Endodermal cell (in vitro differentiated cells): ENCODE results near the gene NR2C2AP. TPM values are rescaled to one million over a fixed set of nuclear protein-coding genes. Genes with fewer than 3 reads are reported as not detected.

ENCODE experiments used
- DNase-seq: peaks from one replicate; pipeline ENCODE4 v3.0.0-alpha.2; 2017
- H3K27ac ChIP-seq: 2 replicates; pipeline ENCODE4 v1.5.1; 2013; ENCODE audit warnings: mild to moderate bottlenecking, low read depth, low read length, moderate library complexity
- H3K27me3 ChIP-seq: 2 replicates; pipeline ENCODE4 v1.6.1; 2013; ENCODE audit warnings: mild to moderate bottlenecking, low read length, moderate library complexity; ENCODE audit not compliant: insufficient read depth, control insufficient read depth, poor library complexity, severe bottlenecking
- H3K36me3 ChIP-seq: 2 replicates; pipeline ENCODE4 v1.7.0; 2013; ENCODE audit warnings: mild to moderate bottlenecking, low read length, moderate library complexity; ENCODE audit not compliant: control insufficient read depth, insufficient read depth
- H3K4me1 ChIP-seq: one replicate; pipeline ENCODE4 v1.7.0; 2013; ENCODE audit warnings: low read length; ENCODE audit not compliant: control insufficient read depth, insufficient read depth
- H3K4me3 ChIP-seq: 2 replicates; pipeline ENCODE4 v1.5.1; 2013; ENCODE audit warnings: mild to moderate bottlenecking, low read length, moderate library complexity
- H3K9ac ChIP-seq: 2 replicates; pipeline ENCODE4 v1.6.1; 2013; ENCODE audit warnings: mild to moderate bottlenecking, low read length, moderate library complexity; ENCODE audit not compliant: poor library complexity, severe bottlenecking; ENCODE audit errors: extremely low read depth
- H3K9me3 ChIP-seq: 2 replicates; pipeline ENCODE4 v1.6.1; 2013; ENCODE audit warnings: mild to moderate bottlenecking, low read length, moderate library complexity; ENCODE audit not compliant: control insufficient read depth
- H3K27ac Mint-ChIP-seq: 2 replicates; pipeline ENCODE4 v1.8.0; 2020; ENCODE audit warnings: mixed read lengths
- H3K27me3 Mint-ChIP-seq: 2 replicates; pipeline ENCODE4 v1.8.0; 2021; ENCODE audit warnings: mild to moderate bottlenecking, mixed read lengths; ENCODE audit not compliant: insufficient read depth
- H3K36me3 Mint-ChIP-seq: 2 replicates; pipeline ENCODE4 v1.8.0; 2020; ENCODE audit warnings: low read depth, mixed read lengths
- H3K4me1 Mint-ChIP-seq: 2 replicates; pipeline ENCODE4 v1.8.0; 2020; ENCODE audit warnings: mixed read lengths
- H3K4me3 Mint-ChIP-seq: 2 replicates; pipeline ENCODE4 v1.8.0; 2020; ENCODE audit warnings: mild to moderate bottlenecking, moderate library complexity, mixed read lengths
- H3K9me3 Mint-ChIP-seq: 2 replicates; pipeline ENCODE4 v1.8.0; 2020; ENCODE audit warnings: mild to moderate bottlenecking, mixed read lengths
- CTCF ChIP-seq: fragments of 200-600 bp; sonication (generic); conservative IDR thresholded peaks from 2 replicates; pipeline ENCODE4 v1.5.0; 2021; ENCODE audit warnings: antibody characterized with exemption, mild to moderate bottlenecking
- WGBS, 2 experiments: methylation state at CpG; one replicate each; pipeline versions ENCODE4 v1.1.5 to v1.1.7; 2013; ENCODE audit warnings: missing lambda C conversion rate in 2 of 2, mixed read lengths in 1 of 2; ENCODE audit not compliant: insufficient coverage in 1 of 2, insufficient read length in 1 of 2; 5-methylcytosine and 5-hydroxymethylcytosine counted together
- total RNA-seq, 2 donors: library from RNA; stranded (reverse); fragmentation: NEBNext Ultra II Directional in 1 of 2; extraction: Animal tissue kit (Norgen Biotek cat#: 25700) in 1 of 2; gene quantifications; 2 replicates in 1 of 2; 3 replicates in 1 of 2; pipeline ENCODE4 v1.2.1, GENCODE V29; 2021

Gene NR2C2AP
- total RNA-seq, 2 donors from 2014 or later, result 14.7 to 17.2 TPM

GRCh38 chr19:19229701-19230100 is 26.5 kb upstream of the NR2C2AP start:
- no peak overlapping the region for H3K9ac ChIP-seq
- no peak overlapping the region for H3K27ac ChIP-seq
- no peak overlapping the region for H3K27ac Mint-ChIP-seq
- H3K9me3 ChIP-seq, result peaks cover 12% of the 10 kb centered on the region
- 87 to 88% methylated on average over 3 of the region's 3 CpGs for WGBS, 2 experiments
- no peaks in the 10 kb centered on the region for H3K4me1 ChIP-seq
- H3K4me3 ChIP-seq, result no peak overlapping the region
- no peak overlapping the region for H3K4me3 Mint-ChIP-seq
- peaks cover 16% of the 10 kb centered on the region for H3K9me3 Mint-ChIP-seq
- H3K27me3 Mint-ChIP-seq, result peaks cover 56% of the 10 kb centered on the region
- H3K27me3 ChIP-seq, result peaks cover 41% of the 10 kb centered on the region
- no peaks in the 10 kb centered on the region for H3K36me3 ChIP-seq
- H3K4me1 Mint-ChIP-seq, result no peaks in the 10 kb centered on the region
- no peak for DNase-seq
- H3K36me3 Mint-ChIP-seq, result no peaks in the 10 kb centered on the region
- TF ChIP-seq CTCF, result no peak

DNA sequence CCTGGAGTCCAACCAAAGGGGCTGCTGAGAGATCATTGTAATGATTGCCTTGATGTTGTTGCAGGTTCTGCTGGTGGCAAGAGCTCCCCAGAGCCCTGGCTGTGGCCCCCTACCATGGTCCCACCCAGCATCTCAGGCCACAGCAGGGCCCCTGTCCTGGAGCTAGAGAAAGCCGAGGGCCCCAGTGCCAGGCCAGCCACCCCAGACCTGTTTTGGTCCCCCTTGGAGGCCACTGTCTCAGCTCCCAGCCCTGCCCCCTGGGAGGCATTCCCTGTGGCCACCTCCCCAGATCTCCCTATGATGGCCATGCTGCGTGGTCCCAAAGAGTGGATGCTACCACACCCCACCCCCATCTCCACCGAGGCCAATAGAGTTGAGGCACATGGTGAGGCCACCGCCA is 24.0 kb upstream of the NR2C2AP start:
- peaks cover 54% of the 10 kb centered on the region for H3K27me3 ChIP-seq
- no peak overlapping the region for H3K27ac Mint-ChIP-seq
- no peaks in the 10 kb centered on the region for H3K4me1 ChIP-seq
- 87 to 100% methylated on average over 1 to 4 of the region's 4 CpGs for WGBS, 2 experiments
- no peak overlapping the region for H3K4me3 ChIP-seq
- H3K27ac ChIP-seq, result no peak overlapping the region
- H3K9me3 Mint-ChIP-seq, result no peaks in the 10 kb centered on the region
- no peaks in the 10 kb centered on the region for H3K4me1 Mint-ChIP-seq
- H3K27me3 Mint-ChIP-seq, result peaks cover 68% of the 10 kb centered on the region
- no peak overlapping the region for H3K4me3 Mint-ChIP-seq
- DNase-seq, result no peak
- H3K9me3 ChIP-seq, result no peaks in the 10 kb centered on the region
- no peak overlapping the region for H3K9ac ChIP-seq
- TF ChIP-seq CTCF, result no peak
- no peaks in the 10 kb centered on the region for H3K36me3 Mint-ChIP-seq
- H3K36me3 ChIP-seq, result no peaks in the 10 kb centered on the region

DNA sequence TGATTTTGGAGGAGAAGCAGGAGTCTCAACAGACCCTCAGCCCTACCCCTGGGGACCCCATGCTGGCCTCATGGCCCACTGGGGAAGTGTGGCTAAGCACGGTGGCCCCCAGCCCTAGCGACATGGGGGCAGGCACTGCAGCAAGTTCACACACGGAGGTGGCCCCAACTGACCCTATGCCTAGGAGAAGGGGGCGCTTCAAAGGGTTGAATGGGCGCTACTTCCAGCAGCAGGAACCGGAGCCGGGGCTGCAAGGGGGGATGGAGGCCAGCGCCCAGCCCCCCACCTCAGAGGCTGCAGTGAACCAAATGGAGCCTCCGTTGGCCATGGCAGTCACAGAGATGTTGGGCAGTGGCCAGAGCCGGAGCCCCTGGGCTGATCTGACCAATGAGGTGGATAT is 23.4 kb upstream of the NR2C2AP start:
- H3K4me3 Mint-ChIP-seq, result no peak overlapping the region
- TF ChIP-seq CTCF, result no peak
- peaks cover 54% of the 10 kb centered on the region for H3K27me3 ChIP-seq

More for the DNA sequence above, 23.4 kb upstream of the NR2C2AP start:
- Mint-ChIP-seq H3K27ac (no peak overlapping the region), H3K9me3 (no peaks in the 10 kb centered on the region), H3K27me3 (peaks cover 67% of the 10 kb centered on the region), H3K36me3 (no peaks in the 10 kb centered on the region), H3K4me1 (no peaks in the 10 kb centered on the region)
- Histone ChIP-seq H3K27ac (no peak overlapping the region), H3K9ac (no peak overlapping the region), H3K9me3 (no peaks in the 10 kb centered on the region), H3K36me3 (no peaks in the 10 kb centered on the region), H3K4me1 (no peaks in the 10 kb centered on the region), H3K4me3 (no peak overlapping the region)
- DNase-seq, result no peak
- 82 to 84% methylated on average over 6 to 10 of the region's 10 CpGs for WGBS, 2 experiments
